NCI-H187 treated with DMSO at 0.1 percent for 48 hours (cell line): ENCODE results near the gene TMTC2.
A peak's percentile ranks its signal among the peaks of the same experiment; 100 is the strongest.

Source experiments
- DNase-seq: peaks from one replicate; lab custom pipeline; 2025; lab: John Stamatoyannopoulos, UW

Gene TMTC2

GRCh38 chr12:82682851-82683261 is 3.9 kb upstream of the TMTC2 start:
- DNase-seq: no peak

DNA sequence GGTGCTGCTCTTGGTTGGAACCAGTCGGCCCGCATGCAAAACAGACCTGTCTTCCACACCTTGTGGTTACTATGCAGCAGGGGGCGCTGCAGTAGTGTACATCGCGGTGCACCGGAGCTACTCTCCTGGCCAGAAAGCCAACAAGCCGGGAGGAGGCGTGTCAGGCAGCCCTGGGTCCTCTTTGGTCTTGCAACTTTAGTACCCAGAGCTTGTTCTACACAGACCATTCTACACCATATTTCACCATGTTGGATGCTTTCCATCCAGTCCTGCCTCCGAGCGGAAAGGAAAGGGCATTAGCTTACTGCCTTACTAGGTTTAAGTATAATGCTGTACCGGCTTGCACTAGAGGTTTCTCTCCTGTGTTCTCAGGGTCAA is 927 bp upstream of the TMTC2 start:
- peak; percentile 90 for DNase-seq

GRCh38 chr12:82687021-82688011 is 610 bp downstream of the TMTC2 start:
- DNase-seq: peak; percentile 57

GRCh38 chr12:82688035-82688501 is 1.4 kb downstream of the TMTC2 start:
- DNase-seq: peak; percentile 58

DNA sequence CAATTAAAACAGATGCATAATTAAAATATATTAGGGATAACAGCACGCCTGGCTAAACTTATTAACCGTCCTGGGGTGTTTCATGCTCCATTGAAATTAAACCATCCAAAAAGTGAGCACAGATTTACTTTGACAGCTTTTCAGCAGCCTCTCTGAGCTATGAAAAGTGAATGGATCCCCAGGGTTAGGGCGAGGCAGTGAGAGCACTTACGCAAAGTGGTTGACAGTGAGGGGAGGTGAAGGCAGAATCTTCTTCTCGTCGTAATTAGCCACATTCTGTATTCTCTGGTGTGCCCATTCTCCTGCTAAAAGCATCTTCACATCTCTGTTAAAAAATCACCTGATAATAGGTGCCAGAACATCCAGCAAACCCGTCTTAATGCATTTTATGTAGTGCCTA is 1.9 kb downstream of the TMTC2 start:
- peak; percentile 88 for DNase-seq

- DNase-seq: no peak
Observed at GRCh38 chr12:82690006-82690405, 3.3 kb downstream of the TMTC2 start.

GRCh38 chr12:82691513-82691912 is 4.8 kb downstream of the TMTC2 start:
- DNase-seq: no peak

DNA sequence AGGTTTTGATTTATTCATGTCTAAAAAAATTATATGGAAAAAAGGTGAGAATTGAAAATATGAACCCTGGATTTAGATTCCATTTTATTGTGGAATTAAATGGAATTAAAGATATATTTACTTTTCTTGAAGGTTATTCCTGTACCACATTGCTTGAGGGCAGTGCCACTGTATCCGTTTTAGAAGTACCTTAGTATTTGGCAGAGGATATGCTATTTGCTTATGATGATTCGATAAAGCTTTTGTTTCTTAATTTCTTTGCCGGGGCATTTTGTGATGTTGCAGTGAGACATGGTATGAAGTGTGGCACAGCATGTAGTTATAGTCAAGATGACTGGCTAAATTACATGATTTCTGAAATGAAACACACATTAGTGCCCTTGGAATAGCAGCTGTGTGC is 7.6 kb downstream of the TMTC2 start:
- DNase-seq: no peak

DNA sequence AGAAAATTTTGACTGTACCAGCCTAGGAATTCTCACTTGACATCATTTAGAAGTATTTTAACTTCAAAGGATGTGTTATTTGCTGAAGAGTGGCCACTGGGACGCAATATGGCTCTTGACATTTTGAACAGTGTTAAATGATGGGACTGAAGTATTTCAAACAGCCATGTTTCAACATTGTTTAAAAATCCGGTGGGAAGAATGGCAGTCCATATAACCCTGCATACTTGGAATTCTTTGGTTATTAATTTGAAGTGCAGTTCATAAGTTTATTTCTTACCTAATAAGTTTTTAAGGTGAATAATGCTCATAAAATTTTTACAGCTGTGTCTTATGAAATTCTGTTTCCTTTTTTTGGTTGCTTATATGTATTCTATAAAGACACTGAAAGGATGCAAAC is 8.3 kb downstream of the TMTC2 start:
- DNase-seq: no peak

DNA sequence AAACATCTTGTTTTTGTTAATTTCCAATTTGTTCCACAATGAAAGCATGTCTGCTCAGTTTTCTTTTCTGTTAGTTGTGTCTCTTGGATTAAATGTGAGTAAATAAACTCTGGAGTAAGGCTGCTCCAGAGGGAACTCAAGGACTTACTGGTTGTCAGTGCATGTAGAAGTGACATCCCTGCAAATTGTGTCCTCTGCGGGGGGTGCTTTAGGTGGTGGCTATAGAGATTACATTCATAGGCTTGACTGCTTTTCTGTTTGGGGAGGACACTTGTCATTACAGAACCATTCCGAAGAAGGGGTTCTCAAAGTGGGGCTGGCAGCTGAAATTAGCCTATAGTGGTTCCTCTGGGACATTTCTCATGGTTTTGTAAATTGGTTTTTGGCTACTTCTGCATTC is 8.8 kb downstream of the TMTC2 start:
- no peak for DNase-seq

DNA sequence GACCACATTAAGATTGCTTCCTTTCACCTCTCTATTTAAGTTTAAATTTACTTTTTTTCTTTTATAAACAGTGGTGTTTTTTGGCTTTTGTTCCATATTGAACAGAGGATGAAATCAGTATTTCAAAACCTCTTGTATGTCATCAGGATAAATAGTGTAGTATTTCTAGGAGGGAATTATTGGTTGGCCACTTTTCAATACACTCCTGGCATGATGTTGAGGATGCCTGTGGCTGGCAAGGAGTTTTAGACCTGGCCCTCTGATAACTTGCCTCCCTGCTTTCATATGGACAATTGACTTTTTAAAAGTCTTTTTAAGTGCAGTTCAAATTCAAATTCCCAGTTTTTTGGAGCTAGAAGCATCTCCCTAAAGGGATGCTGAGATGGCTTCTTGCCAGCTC is 9.8 kb downstream of the TMTC2 start:
- DNase-seq: no peak

- DNase-seq: no peak
Observed at GRCh38 chr12:82698708-82699564, 12.2 kb downstream of the TMTC2 start.

GRCh38 chr12:82705774-82706173 is 19.1 kb downstream of the TMTC2 start:
- no peak for DNase-seq

GRCh38 chr12:82708061-82708879 is 21.6 kb downstream of the TMTC2 start:
- no peak for DNase-seq

- no peak for DNase-seq
Observed at GRCh38 chr12:82709794-82710355, 23.2 kb downstream of the TMTC2 start.

DNA sequence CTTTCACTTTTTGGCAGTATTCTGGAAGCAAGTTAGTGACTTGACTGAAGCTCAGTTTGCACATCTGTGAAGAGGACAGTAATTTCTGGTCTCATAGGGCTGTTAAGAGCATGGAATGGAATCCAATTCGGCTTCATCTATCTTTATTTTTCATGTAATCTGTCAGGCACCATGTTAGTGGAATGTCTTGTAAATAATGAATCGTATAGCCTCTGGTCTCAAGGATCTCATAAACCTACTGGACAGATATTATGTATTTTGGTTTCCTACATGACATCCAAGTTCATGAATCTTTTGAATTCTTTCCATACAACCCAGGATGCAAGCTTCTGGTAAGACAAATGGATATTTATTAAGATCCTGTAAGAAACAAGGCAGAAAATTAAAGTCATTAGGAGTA is 24.0 kb downstream of the TMTC2 start:
- DNase-seq: no peak

DNA sequence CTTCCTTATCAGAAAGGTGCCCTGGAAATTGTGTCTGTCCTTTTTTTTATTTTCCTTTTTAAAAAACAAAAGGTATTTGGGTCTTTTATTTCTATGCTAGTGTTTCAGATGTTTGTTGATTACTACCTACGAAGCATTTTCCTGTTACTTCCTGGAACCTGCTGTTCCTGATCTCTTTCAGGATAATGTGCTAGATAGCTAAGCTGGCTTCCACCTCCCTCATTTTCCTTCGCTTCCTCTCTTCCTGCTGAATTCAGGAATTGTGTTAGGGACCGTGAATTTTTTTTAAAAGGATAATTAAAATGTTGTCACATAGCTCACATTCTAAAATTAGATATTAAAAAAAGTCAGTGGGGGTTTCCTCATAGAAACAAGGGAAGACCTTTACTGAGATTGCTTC is 27.7 kb downstream of the TMTC2 start:
- no peak for DNase-seq

- no peak for DNase-seq
Observed at GRCh38 chr12:82721726-82722125, 35.0 kb downstream of the TMTC2 start.

DNA sequence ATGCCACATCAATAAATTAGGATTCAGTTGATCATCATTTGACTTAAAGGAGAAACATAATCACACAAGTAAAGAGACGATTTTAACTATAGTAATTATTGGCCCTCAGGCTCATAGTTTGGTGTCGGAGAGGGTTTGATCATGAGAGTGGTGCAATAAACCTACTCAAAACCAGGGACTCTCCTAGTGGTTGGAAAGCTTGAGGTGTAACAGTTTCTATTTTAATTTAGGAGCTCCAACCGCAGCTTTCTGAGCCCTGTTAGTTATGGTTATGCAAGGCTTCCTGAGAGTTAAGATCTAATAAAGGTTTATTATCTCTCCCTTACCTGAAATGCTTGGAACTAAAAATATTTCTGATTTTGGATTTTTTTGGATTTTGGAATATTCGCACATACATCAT is 36.4 kb downstream of the TMTC2 start:
- no peak for DNase-seq

DNA sequence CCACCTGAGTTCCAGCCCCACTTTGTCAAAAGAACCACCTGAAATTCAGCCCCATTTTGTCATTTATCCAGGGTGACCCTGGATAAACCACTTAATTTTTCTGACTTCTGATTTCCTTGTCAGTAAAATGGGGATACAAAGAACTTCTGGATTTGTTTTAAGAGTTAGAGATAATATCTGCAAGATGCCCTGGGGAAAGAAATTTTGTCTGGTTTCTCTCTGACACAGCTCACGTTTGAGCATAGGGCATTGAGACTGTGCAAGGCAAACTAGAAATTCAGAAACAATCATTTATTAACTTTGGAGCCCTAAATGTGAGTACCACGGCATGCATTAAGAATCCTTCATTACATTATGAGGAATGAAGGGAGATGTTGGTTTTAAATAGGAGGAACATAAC is 37.2 kb downstream of the TMTC2 start:
- DNase-seq: no peak

GRCh38 chr12:82725741-82726140 is 39.0 kb downstream of the TMTC2 start:
- no peak for DNase-seq

DNA sequence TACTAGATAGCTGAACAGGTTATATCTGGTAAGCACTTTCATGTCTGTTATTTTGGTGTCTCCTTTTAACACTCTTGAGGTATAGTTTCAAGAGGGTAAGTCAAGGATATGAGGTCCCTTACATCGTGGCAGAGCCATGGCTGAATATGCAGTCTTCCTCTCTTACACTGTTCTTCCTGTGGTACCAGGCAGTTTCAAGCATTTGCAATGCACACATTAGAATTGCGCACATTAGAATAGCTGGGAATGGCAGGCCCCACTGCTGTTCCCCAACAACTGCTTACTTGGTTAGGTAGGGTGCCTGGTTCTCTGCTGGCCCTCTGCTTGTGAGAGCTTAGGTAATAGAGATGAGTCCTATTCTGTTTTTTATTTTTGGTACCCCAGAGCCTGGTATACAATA is 41.2 kb downstream of the TMTC2 start:
- DNase-seq: no peak
